GM18909 (cell line): ENCODE results near the gene CENPT.

ENCODE experiments used
- ATAC-seq: cut with Tn5 transposase; IDR thresholded peaks from one replicate; pipeline ENCODE4 v1.9.1; 2021; ENCODE audit warnings: mild to moderate bottlenecking; ENCODE audit not compliant: unreplicated experiment, poor library complexity

Gene CENPT

DNA sequence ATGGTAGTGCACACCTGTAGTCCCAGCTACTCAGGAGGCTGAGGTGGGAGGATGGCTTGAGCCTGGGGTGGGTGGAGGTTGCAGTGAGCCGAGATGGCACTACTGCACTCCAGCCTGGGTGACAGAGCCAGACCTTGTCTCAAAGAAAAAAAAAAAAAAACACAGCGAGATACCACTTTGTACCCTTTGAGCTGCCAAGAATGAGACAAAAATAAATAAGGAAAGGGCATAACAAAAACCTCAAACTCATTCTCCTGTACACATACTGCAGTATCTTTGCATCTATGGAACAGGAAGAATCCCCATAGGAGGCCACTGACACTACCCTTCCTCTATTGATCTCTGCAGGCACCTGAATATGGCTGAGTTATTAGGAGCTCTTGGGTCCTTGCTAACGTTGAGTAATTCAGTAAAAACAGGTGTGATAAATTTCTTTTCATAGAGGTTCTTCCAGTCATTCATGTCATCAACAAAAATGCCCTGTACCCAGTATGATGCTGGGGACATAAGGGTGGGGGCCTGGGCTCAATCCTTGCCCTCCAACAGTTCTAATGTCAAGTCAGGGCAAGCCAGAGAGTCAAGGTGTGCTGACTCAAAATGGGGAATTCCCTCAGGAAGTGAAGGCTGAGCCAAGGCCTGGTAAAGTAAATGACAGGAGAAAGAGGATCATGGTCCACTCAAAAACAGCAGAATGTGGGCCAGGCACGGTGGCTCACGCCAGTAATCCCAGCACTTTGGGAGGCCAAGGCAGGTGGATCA is 68.1 kb downstream of the CENPT start:
- ATAC-seq = no peak
